Astrocyte of the hippocampus (primary cell): Measurements from ENCODE around the gene SIGLEC12.
"Not testable (repeated sequence)": the region's sequence is repeated elsewhere in the genome, so short reads cannot be mapped to it uniquely, and the experiment has no call there.

Experiments used
- DNase-seq: peaks from one replicate; pipeline ENCODE4 v3.0.0; 2011; ENCODE audit warnings: low read depth, low spot score

Gene SIGLEC12

DNA sequence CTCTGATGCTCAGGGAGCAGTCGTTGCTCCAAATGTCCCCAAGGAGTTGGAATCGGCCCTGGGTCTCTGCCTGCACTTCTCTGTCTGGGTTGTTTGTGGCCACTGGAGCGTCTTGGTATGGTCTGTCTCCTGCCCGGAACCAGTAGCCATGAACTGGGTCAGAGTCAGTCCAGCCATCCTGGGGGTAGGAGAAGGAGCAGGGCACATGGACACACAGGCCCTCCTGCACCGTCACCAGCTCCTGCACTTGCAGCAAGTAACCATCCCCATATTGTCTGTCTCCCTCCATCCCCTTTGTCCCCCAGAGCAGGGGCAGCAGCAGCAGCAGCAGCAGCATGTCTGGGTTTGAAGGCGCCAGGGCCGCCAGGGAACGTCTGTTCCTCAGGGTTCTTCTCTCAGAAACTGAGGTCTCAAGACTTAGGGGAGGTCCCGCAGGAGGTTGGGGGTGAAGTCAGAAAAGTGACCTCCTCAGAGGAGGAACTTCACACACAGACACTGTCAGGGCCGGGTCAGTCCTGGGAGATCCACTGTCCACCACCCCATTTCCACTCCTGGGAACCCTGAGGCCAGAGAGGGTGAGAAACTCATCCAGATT is 43.5 kb downstream of the SIGLEC12 start, which contains the start of gene SIGLEC8:
TSS of gene SIGLEC8 (minus strand) at position 404 of the 595 bp plus-strand sequence. CDS start at position 337, 67 bp downstream.
- DNase-seq: no peak

DNA sequence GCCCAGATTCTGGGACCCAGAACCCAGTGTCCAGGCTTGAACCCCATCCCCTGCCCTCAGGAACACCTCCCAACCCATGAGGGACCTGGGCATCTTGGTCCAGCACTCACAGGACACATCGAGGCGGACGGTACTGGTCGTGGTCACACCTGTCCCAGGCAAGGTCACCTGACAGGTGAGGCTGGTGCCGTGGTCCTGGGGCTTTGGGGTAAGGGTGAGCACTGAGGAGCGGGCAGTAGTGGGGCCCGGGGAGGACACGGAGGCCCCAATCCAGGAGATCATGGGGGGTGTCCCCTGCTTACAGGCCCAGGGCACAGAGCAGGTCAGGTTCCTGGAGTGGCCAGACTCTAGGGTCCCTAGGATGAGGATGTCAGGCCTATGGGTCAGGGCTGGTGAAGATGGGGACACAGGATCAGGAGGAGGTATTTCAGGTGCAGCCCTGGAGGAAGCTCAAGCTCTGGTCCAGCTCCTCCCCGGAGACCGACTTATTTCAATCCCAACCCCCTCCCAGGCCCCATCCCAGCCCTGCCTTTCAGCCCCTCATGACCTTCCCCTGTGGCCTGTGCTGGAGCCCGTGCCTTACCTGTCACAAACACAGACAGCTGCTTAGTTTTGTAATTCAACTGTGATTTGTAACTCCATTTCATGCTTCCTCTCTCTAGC is 44.1 kb downstream of the SIGLEC12 start:
- no peak for DNase-seq

DNA sequence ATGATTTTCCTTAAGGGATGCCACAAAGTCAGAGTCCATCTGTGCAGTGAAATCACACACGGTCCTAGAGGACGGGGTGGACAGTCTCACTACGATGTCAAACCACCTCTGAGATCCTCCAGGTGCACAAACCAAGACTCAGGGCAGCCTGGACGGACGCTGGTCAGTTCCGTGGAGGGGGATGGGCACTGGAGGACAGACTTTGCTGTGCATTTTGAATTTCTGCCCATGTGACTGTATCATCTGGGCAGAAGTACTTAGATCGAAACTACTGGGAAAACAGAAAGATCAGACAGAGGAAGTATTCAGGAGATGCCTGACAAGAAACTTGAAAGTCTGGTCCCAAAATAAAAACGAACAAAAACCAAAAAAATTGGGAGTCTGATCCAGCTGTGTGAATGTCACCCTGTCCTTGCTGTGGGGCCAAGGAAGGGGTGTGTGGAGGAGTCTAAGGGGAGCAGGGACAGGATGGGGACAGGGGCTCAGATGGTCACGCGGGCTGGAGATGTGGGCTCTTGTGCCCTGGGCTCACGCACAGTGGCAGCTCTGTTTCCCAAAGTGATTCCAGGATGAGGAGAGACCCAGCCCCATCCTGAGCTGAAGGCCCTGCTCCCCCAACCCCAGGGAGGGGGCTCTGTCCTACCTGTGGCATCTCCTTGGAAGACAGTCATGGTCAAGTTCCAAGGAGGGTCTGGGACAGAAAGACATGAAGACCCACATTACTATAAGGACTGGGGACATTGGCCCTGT is 44.9 kb downstream of the SIGLEC12 start:
- no peak for DNase-seq

DNA sequence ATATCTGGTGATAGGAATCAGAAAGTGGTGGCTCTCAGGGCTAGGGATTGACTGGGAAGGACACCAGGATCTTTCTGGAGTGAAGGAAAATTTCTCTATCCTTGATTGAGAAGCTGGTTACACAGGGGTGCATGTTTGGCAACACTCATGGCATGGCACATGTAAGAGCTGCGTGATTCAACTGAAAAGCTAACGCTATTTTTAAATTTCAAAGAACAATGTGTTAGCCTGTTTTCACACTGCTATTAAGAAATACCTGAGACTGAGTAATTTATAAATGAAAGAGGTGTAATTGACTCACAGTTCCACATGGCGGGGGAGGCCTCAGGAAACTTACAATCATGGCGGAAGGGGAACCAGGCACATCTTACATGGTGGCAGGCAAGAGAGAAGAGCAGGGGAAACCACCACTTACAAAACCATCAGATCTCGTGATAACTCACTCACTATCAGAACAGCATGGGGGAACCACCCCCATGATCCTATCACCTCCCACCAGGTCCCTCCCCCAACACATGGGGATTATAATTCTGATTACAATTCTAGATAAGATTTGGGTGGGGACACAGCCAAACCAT is 50.8 kb downstream of the SIGLEC12 start:
- no peak for DNase-seq

DNA sequence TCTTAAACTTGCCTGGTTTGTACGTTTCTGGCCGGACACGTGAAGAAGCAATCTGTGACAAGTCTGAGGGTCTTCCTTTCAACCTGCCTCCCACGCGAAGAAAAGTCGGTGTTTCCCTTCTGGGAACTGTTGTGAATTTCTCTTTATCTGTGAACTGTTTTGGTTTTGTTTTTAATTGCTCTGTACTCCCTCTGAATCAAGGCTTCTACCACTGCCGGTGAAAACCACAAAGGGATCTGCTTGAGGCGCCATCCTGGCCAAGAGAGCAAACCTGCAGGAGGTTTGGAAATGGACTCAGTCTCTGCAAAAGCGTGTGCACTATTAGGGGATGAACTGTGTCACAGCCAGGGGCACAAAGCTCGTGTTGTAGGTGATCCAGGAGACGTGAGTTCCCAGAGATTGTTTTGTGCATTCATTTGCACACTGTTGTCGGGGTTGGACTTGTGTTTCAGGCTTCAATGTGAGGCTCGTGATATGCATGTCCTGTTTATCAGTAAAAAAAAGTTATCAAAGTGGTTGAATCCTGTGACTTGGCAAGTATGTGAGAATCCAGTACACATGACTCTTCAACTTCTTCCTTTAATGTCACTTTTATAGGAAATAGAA is 53.1 kb downstream of the SIGLEC12 start:
- no peak for DNase-seq

DNA sequence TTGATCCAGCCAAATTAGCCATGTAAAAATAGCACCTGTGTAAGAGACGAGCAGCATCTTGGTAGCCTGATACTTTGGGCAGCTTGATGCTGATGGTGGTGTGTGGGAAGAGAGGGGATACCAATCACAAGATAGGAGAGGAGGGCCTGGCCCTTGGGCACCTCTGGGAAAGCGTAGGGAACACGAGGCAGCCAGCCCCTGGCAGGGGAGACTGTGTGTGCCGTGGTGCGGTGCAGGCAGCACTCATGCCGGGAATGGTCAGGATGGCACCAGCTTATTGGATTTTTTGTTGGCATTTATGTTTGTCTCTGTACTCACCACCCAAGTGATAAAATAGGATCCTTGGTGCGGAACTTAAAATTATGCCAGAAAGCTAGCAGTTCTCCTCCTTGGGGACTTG is 53.6 kb downstream of the SIGLEC12 start:
- DNase-seq: no peak

DNA sequence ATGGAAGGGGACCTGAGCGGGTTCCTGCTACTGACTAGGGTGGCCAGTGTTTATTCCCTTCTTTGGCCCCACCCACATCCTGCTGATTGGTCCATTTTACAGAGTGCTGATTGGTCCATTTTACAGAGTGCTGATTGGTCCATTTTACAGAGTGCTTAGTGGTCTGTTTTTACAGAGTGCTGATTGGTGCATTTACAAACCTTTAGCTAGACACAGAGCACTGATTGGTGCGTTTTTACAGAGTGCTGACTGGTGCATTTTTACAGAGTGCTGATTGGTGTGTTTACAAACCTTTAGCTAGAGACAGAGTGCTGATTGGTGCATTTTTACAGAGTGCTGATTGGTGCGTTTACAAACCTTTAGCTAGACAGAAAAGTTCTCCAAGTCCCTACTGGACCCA is 54.1 kb downstream of the SIGLEC12 start:
- DNase-seq: not testable (repeated sequence)

DNA sequence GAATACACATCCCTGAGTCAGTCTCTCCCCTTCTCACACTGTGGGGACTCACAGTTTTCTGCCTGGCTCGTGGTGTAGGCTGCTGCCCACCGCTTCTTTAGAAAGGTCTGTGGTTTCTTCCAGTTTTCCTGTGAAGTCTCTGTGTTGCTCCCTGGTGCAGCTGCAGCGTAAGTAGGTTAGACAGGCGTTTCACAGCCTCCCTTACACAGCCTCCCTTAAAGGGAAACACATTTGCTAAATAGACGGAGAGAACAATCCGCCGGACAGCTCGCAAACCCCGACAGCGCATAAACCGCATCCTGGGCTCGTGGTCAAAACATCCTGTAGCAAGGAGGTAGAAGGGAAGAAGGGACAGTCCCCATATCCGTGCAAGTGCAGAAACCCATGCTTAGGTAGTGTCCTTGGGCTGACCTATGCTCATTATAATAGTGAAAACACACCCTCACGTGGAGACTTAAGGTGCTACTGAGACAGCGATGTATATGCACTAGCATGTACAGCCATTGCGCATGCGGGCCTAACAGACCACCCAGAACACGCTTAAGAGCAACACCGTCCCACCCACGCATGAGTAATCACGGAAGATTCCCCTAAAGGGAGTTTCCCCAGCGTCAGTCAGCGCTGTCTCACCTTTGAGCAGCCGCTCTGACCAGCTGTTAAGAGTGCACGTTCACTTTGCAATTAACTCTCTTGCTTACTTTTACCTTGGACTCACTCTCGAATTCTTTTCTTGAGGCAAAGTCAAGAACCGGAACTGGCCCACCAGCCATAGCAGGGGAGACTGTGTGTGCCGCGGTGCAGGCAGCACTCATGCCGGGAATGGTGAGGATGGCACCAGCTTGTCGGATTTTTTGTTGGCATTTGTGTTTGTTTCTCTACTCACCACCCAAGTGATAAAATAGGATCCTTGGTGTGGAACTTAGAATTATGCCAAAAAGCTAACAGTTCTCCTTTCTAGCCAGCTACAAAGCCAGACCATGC is 59.9 kb downstream of the SIGLEC12 start:
- DNase-seq: no peak
